ENCODE data around the gene ZDHHC3.
"Not testable (repeated sequence)": the region's sequence is repeated elsewhere in the genome, so short reads cannot be mapped to it uniquely, and the experiment has no call there.

Gene ZDHHC3

DNA sequence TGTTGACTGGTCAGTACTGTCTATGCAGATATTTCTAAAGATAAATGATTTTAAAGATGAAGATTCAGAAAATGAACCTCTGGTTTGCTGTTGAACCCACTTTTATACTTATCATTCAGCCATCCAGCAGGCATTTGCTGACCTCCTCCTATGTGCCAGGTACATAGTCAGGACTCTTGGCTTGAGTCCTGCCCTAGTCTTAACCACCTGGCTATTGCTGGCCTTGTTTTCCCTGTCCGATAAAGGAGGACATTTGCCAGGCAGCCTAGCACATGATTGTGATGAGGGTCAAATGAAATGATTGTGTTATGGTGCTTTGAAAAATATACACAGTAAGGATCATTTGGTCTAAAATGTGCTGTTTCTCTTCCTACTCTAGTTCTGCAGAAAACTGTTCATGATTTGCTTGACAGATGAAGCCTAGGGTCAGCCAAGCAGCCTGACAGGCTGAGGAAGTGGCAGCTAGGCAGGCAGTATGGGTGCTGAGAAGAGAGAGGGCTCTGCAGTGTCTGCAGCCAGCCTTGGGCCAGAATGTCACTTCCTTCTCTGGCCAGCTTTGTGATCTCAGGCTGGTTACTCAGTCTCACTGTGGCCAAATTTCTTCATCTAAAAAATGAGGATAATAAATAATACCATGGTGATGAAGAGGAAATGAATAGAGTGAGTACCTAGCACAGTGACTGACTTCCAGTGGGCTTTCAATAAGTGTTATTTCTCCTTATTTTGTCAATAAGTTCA, 13.8 kb upstream of the ZDHHC3 start:
- TF ChIP-seq, protein P1, sequence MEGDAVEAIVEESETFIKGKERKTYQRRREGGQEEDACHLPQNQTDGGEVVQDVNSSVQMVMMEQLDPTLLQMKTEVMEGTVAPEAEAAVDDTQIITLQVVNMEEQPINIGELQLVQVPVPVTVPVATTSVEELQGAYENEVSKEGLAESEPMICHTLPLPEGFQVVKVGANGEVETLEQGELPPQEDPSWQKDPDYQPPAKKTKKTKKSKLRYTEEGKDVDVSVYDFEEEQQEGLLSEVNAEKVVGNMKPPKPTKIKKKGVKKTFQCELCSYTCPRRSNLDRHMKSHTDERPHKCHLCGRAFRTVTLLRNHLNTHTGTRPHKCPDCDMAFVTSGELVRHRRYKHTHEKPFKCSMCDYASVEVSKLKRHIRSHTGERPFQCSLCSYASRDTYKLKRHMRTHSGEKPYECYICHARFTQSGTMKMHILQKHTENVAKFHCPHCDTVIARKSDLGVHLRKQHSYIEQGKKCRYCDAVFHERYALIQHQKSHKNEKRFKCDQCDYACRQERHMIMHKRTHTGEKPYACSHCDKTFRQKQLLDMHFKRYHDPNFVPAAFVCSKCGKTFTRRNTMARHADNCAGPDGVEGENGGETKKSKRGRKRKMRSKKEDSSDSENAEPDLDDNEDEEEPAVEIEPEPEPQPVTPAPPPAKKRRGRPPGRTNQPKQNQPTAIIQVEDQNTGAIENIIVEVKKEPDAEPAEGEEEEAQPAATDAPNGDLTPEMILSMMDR (conservative IDR thresholded peaks at IDR 0.05; ENCODE audit: control insufficient read depth, insufficient read depth, low read depth, low read length), result no peak
- DNase-seq (ENCODE audit: low read depth), result no peak
- no peak overlapping the region for H3K4me3 ChIP-seq (ENCODE audit: control insufficient read depth, low read depth, low read length)

DNA sequence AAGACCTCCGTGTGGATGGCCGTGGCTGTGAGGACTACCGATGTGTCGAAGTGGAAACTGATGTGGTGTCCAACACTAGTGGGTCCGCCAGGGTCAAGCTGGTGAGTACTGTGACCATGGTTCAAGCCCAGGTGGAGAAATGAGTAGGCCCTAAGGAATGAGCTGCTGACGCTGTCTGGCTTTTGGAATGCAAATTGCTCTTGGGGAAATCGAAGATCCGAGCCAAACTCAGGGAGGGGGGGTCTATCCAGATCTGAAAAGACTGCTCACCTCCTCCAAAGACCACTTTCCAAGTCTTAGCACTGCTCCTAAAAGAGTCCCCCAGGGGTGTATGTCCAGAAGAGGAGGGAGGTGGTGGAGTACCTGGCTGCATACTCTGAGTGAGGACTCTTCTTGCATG, 13.2 kb upstream of the ZDHHC3 start:
- DNase-seq (ENCODE audit: low read depth), result no peak
- TF ChIP-seq, protein P1 (conservative IDR thresholded peaks at IDR 0.05; ENCODE audit: control insufficient read depth, insufficient read depth, low read depth, low read length), result no peak
- no peak overlapping the region for H3K4me3 ChIP-seq (ENCODE audit: control insufficient read depth, low read depth, low read length)

DNA sequence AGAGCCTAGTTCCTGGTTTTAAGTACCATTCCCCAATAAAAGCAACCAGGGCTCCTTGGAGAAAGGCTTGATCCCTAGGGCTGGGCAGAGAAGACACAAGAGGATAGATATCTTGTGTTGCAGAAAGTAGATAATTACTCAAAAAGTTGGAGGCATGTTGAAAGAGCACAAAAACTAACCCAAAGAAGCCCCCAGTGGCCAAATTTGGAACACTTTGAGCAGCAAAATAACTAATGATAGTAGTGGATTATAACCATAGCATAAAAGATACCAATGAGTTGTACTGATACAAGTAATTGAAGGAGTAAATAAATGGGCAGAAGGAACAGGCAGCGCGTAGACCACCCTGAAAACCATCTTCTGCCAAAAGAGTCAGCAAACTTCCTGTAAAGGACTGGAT, 12.1 kb upstream of the ZDHHC3 start:
- no peak for DNase-seq (ENCODE audit: low read depth)
- no peak overlapping the region for H3K4me3 ChIP-seq (ENCODE audit: control insufficient read depth, low read depth, low read length)
- TF ChIP-seq, protein P1 (conservative IDR thresholded peaks at IDR 0.05; ENCODE audit: control insufficient read depth, insufficient read depth, low read depth, low read length), result peak; percentile 54

DNA sequence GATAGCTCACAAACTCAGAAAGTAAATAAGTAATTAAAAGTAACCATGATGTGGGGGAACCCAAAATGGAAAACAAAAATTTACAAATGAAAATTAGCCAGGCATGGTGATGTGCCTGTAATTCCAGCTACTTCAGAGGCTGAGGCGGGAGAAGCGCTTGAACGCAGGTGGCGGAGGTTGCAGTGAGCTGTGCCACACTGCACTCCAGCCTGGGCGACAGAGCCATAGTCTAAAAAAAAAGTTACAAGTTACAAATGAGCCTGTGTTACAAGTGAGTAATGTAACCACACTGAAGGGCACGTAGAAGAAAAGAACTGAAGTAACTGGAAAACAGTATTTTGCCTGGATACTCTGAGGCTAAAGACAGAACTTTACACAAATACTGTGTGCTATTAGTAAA, 11.4 kb upstream of the ZDHHC3 start:
- no peak for DNase-seq (ENCODE audit: low read depth)
- TF ChIP-seq, protein P1 (conservative IDR thresholded peaks at IDR 0.05; ENCODE audit: control insufficient read depth, insufficient read depth, low read depth, low read length), result no peak
- no peak overlapping the region for H3K4me3 ChIP-seq (ENCODE audit: control insufficient read depth, low read depth, low read length)

DNA sequence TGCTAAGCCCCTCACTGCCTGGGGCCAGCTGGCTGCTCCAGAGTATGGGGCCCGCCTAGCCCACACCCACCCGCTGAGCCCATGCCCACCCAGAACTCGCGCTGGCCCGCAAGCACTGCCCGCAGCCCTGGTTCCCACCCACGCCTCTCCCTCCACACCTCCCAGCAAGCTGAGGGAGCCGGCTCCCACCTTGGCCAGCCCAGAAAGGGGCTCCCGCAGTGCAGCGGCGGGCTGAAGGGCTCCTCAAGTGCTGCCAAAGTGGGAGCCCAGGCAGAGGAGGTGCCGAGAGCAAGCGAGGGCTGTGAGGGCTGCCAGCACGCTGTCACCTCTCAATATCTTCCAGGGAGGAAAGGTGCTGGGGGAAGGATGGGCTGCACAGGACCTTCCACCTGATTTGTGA, 10.4 kb upstream of the ZDHHC3 start:
- not testable (repeated sequence) for H3K4me3 ChIP-seq (ENCODE audit: control insufficient read depth, low read depth, low read length); DNase-seq (ENCODE audit: low read depth)

DNA sequence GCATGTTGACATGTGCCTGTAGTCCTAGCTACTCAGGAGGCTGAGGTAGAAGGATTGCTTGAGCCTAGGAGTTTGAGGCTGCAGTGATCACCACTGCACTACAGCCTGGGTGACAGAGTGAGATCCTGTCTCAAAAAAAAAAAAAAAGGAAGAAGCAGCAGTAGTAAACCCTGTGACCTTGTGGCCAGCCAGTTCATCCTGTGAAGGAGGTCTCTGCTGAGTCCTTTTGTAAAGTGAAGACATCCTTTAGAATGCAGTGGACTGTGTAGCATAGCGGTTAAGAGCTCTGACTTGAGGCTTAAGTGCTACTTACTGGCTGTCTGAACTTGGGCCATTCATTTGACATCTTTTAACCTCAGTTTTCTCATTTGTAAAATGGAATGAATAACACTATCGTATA, 8.4 kb upstream of the ZDHHC3 start:
- TF ChIP-seq, protein P1 (conservative IDR thresholded peaks at IDR 0.05; ENCODE audit: control insufficient read depth, insufficient read depth, low read depth, low read length), result no peak
- no peak for DNase-seq (ENCODE audit: low read depth)
- H3K4me3 ChIP-seq (ENCODE audit: control insufficient read depth, low read depth, low read length), result no peak overlapping the region

DNA sequence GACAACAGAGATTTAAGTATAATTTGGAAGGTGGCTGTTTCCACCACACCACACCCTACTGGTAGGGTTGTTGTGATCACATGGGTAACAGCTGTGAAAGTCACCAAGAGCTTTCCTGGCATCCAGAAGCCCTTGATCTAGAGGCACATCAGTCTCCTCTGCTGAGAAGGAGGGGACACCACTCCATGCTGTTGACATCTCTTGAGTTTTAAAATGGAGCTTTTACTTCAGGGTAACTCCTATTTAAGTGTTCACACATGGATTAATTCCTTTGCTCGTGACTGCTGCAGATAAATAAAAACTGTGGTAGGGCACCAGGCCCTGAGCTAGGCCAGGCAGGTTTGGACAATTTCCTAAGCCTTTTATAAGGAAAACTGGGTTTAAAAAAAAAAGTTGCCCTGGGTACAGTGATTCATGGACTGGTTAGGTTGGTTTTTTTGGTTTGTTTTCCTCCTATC, 7.5 kb upstream of the ZDHHC3 start:
- no peak overlapping the region for H3K4me3 ChIP-seq (ENCODE audit: control insufficient read depth, low read depth, low read length)
- TF ChIP-seq, protein P1 (conservative IDR thresholded peaks at IDR 0.05; ENCODE audit: control insufficient read depth, insufficient read depth, low read depth, low read length), result no peak
- no peak for DNase-seq (ENCODE audit: low read depth)
